PC-3 (cell line): Measurements from ENCODE around the gene KRTAP6-3. TPM values are rescaled to one million over a fixed set of nuclear protein-coding genes. Genes with fewer than 3 reads are reported as not detected.

ENCODE experiments used
- ATAC-seq: fragments of 200-7000 bp; cut with Tn5 transposase; 2 replicates; pipeline ENCODE4 v1.9.1; 2020; ENCODE audit warnings: mild to moderate bottlenecking, moderate library complexity
- BruUV-seq: library from RNA; stranded (reverse); fragments of 400-500 nt; replicated peaks from 2 replicates; lab custom pipeline; 2021; lab: Mats Ljungman, UMichigan
- CTCF ChIA-PET: fragments of 300-600 bp; sonication (Branson Sonifier 250); formaldehyde crosslinking; loops from one replicate; lab custom pipeline; 2022; ENCODE audit warnings: antibody characterized with exemption; lab: Charles Lee
- POLR2A ChIA-PET: fragments of 300-600 bp; sonication (Branson Sonifier 250); formaldehyde crosslinking; loops from one replicate; lab custom pipeline; 2022; ENCODE audit warnings: antibody characterized with exemption; ENCODE audit not compliant: unreplicated experiment; lab: Charles Lee
- DNase-seq: peaks from one replicate; pipeline ENCODE4 v3.0.0-alpha.2; 2015
- H2AFZ ChIP-seq: fragments of 300-600 bp; sonication (generic); 2 replicates; pipeline ENCODE4 v1.6.0; 2016; ENCODE audit warnings: antibody characterized with exemption, low read length
- H3F3A ChIP-seq: fragments of 300-600 bp; sonication (generic); one replicate; pipeline ENCODE4 v1.6.0; 2017; ENCODE audit warnings: antibody characterized with exemption, low read length, control low read depth, mild to moderate bottlenecking; ENCODE audit not compliant: unreplicated experiment
- H3K27ac ChIP-seq: fragments of 300-600 bp; sonication (generic); 2 replicates; pipeline ENCODE4 v1.5.1; 2016; ENCODE audit warnings: mild to moderate bottlenecking, low read length
- H3K27me3 ChIP-seq: fragments of 300-600 bp; sonication (generic); 2 replicates; pipeline ENCODE4 v1.6.1; 2016; ENCODE audit warnings: low read length, mixed read lengths
- H3K36me3 ChIP-seq: fragments of 300-600 bp; sonication (generic); 2 replicates; pipeline ENCODE4 v1.6.1; 2016; ENCODE audit warnings: low read depth, mixed run types, low read length, mixed read lengths
- H3K4me1 ChIP-seq: fragments of 300-600 bp; sonication (generic); 2 replicates; pipeline ENCODE4 v1.5.1; 2016; ENCODE audit warnings: low read length; ENCODE audit not compliant: insufficient read depth
- H3K4me2 ChIP-seq: fragments of 300-600 bp; sonication (generic); 2 replicates; pipeline ENCODE4 v1.6.0; 2016; ENCODE audit warnings: low read length
- H3K4me3 ChIP-seq: fragments of 300-600 bp; sonication (generic); 2 replicates; pipeline ENCODE4 v1.5.1; 2016; ENCODE audit warnings: mild to moderate bottlenecking, low read length, mixed read lengths
- H3K79me2 ChIP-seq: fragments of 300-600 bp; sonication (generic); 2 replicates; pipeline ENCODE4 v1.6.1; 2017; ENCODE audit warnings: low read length, mixed read lengths
- H3K9ac ChIP-seq: fragments of 300-600 bp; sonication (generic); 2 replicates; pipeline ENCODE4 v1.6.0; 2016; ENCODE audit warnings: mild to moderate bottlenecking, low read length
- H3K9me2 ChIP-seq: fragments of 300-600 bp; sonication (generic); replicated peaks from 2 replicates; pipeline ENCODE4 v1.6.1; 2016; ENCODE audit warnings: mixed run types, low read length, mixed read lengths
- H3K9me3 ChIP-seq: fragments of 300-600 bp; sonication (generic); 2 replicates; pipeline ENCODE4 v1.6.1; 2016; ENCODE audit warnings: low read length, mixed read lengths
- H4K20me1 ChIP-seq: fragments of 300-600 bp; sonication (generic); 2 replicates; pipeline ENCODE4 v1.6.1; 2016; ENCODE audit warnings: low read length, mixed read lengths
- CTCF ChIP-seq: fragments of 300-600 bp; sonication (generic); conservative IDR thresholded peaks from 2 replicates; pipeline ENCODE4 v1.5.1; 2017; ENCODE audit warnings: antibody characterized with exemption, low read depth, mild to moderate bottlenecking, low read length
- EZH2 ChIP-seq: fragments of 300-600 bp; sonication (generic); IDR thresholded peaks from one replicate; pipeline ENCODE4 v1.6.1; 2017; ENCODE audit warnings: antibody characterized with exemption, mild to moderate bottlenecking, low read length; ENCODE audit not compliant: unreplicated experiment
- EZH2phosphoT487 ChIP-seq: fragments of 300-600 bp; sonication (generic); IDR thresholded peaks from 2 replicates; pipeline ENCODE4 v1.6.1; 2018; ENCODE audit warnings: mild to moderate bottlenecking, antibody characterized with exemption, low read length, borderline replicate concordance
- intact Hi-C: fragments of 100-400 bp; cut with micrococcal nuclease; formaldehyde crosslinking; loops from 2 replicates; pipeline ENCODE4 v1.9.0; 2023
- total RNA-seq: library from RNA; depleted of rRNA; stranded (reverse); fragments of >200 nt; gene quantifications from 2 replicates; pipeline ENCODE4 v1.2.3, GENCODE V29; 2014

The KRTAP6-3 gene
- total RNA-seq, 1 experiment from 2014 or later = not detected

GRCh38 chr21:30615199-30615598, 23.0 kb downstream of the KRTAP6-3 start:
- no peak for ATAC-seq
- Histone ChIP-seq H3K4me1 (peaks cover 20% of the 10 kb centered on the region), H3K4me2 (no peak overlapping the region), H4K20me1 (no peaks in the 10 kb centered on the region), H3K27me3 (no peaks in the 10 kb centered on the region), H3K9me2 (no peaks in the 10 kb centered on the region; the same call in 1 of the 2 replicates), H2AFZ (no peak overlapping the region), H3K4me3 (no peak overlapping the region), H3K9ac (no peak overlapping the region), H3K9me3 (no peaks in the 10 kb centered on the region), H3F3A (peaks cover 4% of the 10 kb centered on the region), H3K79me2 (no peaks in the 10 kb centered on the region), H3K27ac (no peak overlapping the region), H3K36me3 (no peaks in the 10 kb centered on the region)
- no peak for DNase-seq
- ChIA-PET CTCF (no interaction called here), POLR2A (no interaction called here)
- no TSS peak for BruUV-seq
- TF ChIP-seq EZH2phosphoT487 (no peak), CTCF (no peak), EZH2 (no peak)
- intact Hi-C loops = no loop called here

GRCh38 chr21:30616125-30616524, 23.9 kb downstream of the KRTAP6-3 start, which contains the start of gene KRTAP20-1:
Gene KRTAP20-1, plus strand, starts transcription at chr21:30616425. Its CDS starts 30 bp downstream, at chr21:30616455.
- CTCF ChIA-PET = no interaction called here

More at GRCh38 chr21:30616125-30616524, 23.9 kb downstream of the KRTAP6-3 start, which contains the start of gene KRTAP20-1:
- Histone ChIP-seq H3K27me3 (no peaks in the 10 kb centered on the region), H3F3A (peaks cover 4% of the 10 kb centered on the region), H4K20me1 (no peaks in the 10 kb centered on the region), H3K79me2 (no peaks in the 10 kb centered on the region), H3K4me2 (no peak within 1 kb of the TSS), H3K9ac (no peak within 1 kb of the TSS), H2AFZ (no peak within 1 kb of the TSS), H3K9me2 (no peaks in the 10 kb centered on the region; the same call in 1 of the 2 replicates), H3K9me3 (no peaks in the 10 kb centered on the region), H3K4me3 (no peak within 1 kb of the TSS), H3K4me1 (peaks cover 30% of the 10 kb centered on the region), H3K27ac (no peak within 1 kb of the TSS), H3K36me3 (no peaks in the 10 kb centered on the region)
- no peak for DNase-seq
- BruUV-seq = no TSS peak
- ATAC-seq = no peak
- TF ChIP-seq CTCF (no peak), EZH2 (no peak), EZH2phosphoT487 (no peak)
- POLR2A ChIA-PET = no interaction called here
- intact Hi-C loops = no loop called here
